SIG-M5 treated with dmso at 0.1 percent for 504 hours (cell line): Measurements from ENCODE around the gene CACNA1C.

ENCODE experiments used
- DNase-seq: peaks from one replicate; lab custom pipeline; 2025; ENCODE audit not compliant: unreplicated experiment; lab: John Stamatoyannopoulos, UW

The CACNA1C gene

GRCh38 chr12:2535583-2536204, 482.9 kb downstream of the CACNA1C start:
- DNase-seq: no peak

DNA sequence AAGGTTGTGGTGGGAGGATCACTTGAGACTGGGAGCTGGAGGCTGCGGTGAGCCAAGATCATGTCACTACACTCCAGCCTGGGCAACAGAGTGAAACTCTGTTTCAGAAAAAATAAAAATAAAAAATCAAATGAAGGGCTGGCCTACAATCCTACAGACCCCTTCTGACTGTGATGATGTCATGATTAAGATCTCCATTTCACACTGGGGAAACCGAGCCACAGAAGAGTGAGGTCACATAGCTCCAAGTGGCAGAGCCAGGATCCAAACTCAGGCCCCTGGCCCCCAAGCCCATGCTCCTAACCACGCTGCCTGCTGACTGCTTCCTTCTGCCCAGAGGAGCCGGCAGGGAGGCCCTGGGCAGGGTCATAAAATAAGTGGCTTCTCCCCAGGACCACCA, 483.9 kb downstream of the CACNA1C start:
- DNase-seq: no peak

- DNase-seq: no peak
Observed at GRCh38 chr12:2537868-2538541, 485.2 kb downstream of the CACNA1C start.

GRCh38 chr12:2539938-2540337, 487.2 kb downstream of the CACNA1C start:
- no peak for DNase-seq

DNA sequence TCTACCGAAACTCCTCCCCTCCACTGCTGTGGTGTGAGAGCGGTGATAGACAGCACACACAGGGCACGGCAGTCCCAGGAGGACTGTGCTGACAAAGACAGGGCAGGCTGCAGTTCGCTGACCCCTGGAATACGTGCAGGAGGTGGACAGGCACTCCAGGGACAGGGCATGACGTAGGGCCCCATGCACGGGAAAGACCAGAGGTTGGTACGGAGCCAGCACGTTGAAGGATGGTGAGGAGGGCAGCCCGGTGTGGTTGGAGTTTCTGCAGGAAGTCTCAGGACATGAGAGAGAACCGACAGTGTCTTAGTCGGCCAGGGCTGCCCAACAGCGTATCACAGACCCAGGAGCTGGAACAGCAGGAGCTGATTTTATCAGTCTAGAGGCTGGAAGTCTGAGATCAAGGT, 487.8 kb downstream of the CACNA1C start:
- no peak for DNase-seq

DNA sequence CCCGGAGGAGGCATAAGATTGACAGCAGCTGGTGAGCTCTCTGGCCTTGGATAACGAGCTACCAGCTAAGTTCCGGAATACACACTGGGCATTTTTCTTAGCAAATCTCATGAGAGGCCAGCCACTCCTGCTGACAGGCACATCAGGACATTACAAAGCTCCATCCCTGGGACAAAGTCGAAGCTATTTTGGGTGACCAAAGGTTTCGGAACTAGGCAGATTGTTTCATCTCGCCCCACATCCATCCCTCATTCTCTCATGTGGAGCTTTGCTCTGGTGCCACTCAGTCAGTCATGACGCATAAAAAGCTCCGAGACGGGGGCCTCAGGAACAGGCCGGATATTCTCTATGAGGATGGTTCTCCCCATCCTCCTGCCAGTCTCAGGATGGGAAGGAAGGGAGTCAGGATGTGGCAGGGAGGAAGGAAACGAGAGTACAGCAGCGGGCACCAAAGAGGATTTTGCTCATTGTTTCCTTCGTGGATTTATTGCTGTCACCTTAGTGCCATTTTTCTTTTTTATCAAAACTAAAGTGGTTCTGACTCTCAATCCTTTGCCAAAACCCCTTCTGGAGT, 488.9 kb downstream of the CACNA1C start:
- no peak for DNase-seq

DNA sequence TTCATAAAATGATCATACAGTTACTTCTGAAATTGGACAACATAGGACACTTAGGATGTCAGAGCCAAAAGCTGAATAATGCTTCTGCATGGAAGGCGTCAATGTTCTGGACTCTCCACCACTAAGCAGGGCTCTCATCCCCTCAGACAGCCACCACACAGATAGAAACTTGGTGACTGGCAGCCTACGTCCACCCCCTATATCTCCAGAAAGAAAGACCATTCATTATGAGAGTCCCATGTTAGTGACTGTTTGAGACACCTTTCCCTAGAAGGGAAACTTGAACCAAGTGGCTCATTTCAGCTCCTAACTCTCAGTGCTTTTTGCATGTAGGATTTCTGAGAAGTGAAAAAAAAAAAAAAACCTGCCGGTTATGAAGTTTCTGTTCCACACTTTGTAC, 491.0 kb downstream of the CACNA1C start:
- no peak for DNase-seq

- DNase-seq: no peak
Observed at GRCh38 chr12:2544230-2544629, 491.4 kb downstream of the CACNA1C start.

GRCh38 chr12:2547273-2548044, 494.7 kb downstream of the CACNA1C start:
- no peak for DNase-seq

- no peak for DNase-seq
Observed at GRCh38 chr12:2548081-2548480, 495.3 kb downstream of the CACNA1C start.

DNA sequence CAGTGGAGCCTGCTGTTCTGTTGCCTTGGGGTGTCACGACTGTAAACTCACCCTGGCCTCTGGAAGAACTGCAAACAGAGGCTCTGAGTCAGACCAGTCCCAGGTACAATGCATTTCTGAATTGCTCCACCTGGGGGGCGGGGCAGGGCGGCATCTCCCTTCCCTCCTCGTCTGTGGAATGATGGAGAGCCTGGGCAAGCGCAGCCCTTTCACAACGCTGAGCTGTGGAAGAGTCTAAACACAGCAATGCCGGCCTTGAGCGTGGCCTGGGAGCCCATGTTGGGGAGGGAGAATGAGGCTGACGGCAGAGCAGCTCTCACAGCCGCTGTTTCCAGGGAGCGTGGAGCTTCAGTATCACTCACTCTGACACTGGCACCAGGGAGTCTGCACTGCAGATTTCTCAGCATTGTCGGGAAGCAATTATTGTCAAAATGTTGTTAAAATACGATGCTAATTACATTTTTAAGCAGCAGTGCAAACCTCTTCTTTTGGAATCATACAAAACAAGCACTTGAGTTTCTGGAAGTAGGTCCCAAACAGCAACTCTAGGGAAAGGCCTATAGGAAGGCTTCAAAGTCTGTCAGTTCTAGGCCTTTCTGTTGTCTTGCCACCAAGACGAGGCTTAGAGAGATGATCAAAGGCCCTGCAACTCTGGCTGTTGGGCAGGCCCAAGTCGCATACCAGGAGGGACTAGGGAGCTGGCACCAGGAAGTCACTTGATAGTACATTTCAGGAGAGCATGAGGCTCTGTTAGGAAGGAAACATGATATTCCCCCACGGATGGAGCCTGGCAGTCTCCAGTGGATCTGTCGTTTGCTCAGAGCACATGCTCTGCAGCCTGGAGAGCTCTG, 498.0 kb downstream of the CACNA1C start:
- DNase-seq: peak; percentile 29

DNA sequence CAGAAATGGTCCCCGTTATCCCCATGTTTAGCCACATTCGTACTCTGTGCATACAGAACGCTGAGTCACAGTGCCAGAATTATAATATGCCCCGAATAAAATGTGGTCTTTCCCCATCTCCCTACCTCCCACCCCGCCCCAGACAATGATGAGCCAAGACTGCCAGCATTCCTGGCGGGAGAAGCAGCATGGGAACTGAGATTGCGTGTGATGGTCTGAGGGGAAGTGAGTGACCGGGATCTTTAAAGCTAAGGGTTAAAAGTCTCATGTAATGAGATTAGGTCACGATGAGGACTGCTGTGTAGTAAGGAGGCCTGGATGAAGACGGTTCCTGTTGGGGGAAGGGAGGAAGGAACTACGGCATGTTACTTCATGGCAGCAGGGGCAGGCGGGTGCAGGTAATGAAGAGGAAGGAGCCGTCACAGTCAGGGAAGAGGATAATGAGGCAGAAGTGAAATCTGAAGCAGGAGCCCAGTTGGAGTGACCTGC, 498.7 kb downstream of the CACNA1C start:
- DNase-seq: no peak

DNA sequence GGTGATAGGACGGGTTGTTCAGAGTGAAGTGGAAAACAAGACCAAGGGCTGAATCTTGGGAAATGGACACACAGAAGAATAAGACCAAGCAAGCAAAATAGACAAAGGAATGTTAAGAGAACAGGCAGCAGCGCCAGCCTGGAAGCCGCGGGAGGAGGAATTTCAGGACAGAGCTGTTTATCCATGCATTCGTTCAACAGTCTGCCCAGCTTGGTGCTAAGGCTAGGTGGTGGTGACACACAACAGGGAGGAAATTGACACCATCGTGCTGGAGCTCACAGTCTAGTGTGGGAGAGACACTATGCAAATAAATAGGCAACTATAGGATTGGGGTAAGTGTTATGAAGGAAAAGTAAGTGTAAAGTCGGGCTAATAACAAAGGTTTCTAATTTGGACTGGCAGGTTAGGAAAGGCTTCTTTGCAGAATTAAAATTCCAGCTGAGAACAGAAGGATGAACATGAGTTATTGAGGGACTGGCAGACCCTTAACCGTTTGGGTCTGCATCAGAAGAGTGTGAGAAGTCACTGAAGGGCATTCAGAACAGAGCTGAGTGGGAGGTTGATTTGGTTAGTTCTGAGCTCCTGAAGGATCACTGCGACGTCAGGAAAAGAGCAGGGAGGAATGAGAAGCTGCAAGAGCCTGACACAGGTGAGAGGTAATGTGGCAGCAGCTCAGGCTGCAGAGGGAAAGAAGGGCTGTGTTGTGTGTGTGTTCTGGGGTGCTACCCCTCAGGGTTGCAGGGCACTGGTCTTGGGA, 499.4 kb downstream of the CACNA1C start:
- no peak for DNase-seq

DNA sequence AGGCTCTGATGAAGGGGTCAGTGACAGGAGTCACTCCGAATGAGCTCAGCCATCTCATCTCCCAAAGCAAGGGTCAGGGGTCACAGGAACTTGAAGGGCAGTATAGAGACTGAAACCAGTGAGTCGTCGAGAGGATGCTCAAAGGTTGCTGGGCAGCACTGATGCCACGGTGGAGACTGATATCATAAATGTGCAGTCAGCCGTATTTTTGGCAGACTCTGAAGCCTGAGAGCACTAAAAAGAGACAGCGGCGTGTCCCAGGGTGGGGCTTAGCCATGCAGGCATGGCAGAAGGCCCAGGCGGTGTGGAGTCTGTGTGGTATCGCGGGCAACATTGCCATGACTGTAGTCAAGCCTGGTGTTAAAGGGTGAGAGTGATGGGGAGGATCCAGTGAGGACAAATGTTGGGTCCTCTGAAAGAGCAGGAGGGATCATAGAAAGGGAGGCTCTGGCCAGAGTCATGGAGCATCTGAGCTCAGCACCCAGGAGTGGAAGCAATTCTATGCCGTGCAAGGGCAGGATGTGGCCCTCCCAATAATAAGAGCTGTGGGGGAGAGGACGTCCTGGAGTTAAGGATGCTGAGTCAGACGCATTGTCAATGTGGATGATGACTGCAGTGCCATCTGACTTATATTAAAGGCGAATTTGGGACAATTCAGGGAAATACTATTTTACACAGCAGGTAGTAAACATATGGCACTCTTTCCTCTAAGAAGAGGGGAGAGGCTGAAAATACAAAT, 500.8 kb downstream of the CACNA1C start:
- DNase-seq: no peak

GRCh38 chr12:2555487-2556082, 502.8 kb downstream of the CACNA1C start:
- no peak for DNase-seq

DNA sequence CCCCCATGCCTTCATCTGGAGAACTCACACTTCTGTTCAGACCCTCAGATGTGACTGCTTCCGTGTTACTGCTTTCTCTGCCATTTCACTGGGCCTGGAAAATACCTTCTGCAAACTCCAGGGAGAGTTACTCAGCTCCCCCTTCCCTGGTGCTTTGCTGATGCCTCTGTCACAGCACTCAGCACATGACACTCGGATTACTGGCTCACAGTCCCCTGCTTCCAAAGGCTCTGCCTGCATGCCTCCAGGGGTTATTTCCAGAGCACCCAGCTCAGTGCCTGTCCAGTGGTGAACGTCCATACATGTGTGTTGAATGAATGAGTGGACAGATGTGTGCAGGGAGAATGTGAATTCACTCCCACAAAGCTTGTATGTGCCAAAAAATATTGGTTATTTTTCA, 504.8 kb downstream of the CACNA1C start:
- no peak for DNase-seq

- no peak for DNase-seq
Observed at GRCh38 chr12:2559931-2560330, 507.1 kb downstream of the CACNA1C start.

- no peak for DNase-seq
Observed at GRCh38 chr12:2560356-2560755, 507.6 kb downstream of the CACNA1C start.

GRCh38 chr12:2561367-2561766, 508.6 kb downstream of the CACNA1C start:
- no peak for DNase-seq
